GM19351 (cell line): Measurements from ENCODE around the gene MYO16.

Experiments used
- ATAC-seq: cut with Tn5 transposase; IDR thresholded peaks from one replicate; pipeline ENCODE4 v1.9.1; 2021; ENCODE audit warnings: mild to moderate bottlenecking, moderate library complexity; ENCODE audit not compliant: unreplicated experiment

The MYO16 gene

GRCh38 chr13:108662528-108662927, 33.1 kb downstream of the MYO16 start:
- ATAC-seq, result no peak

- ATAC-seq, result no peak
Measured at GRCh38 chr13:108663710-108664109, 34.3 kb downstream of the MYO16 start.

DNA sequence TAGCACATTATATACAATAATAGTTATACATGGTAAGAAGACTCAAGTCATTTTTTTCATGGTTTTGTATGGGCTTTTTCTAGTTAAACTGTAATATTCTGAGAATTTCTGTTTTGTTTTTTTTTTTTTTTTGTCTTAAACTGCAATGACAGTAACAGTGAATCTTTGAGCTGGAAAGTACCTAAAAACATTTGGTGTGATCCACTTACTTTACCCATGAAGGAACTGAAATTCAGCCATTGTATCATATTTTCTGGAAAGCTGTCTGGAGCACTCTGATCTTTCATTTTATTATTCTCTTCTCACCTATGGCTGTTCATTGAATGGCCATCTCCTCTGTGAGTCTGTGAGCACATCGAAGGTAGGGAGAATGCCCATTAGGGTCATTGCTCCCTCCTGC, 37.8 kb downstream of the MYO16 start:
- no peak for ATAC-seq

GRCh38 chr13:108669381-108669780, 40.0 kb downstream of the MYO16 start:
- ATAC-seq, result no peak

GRCh38 chr13:108674346-108674745, 44.9 kb downstream of the MYO16 start:
- ATAC-seq, result no peak

- ATAC-seq, result no peak
Measured at GRCh38 chr13:108674771-108675170, 45.4 kb downstream of the MYO16 start.

DNA sequence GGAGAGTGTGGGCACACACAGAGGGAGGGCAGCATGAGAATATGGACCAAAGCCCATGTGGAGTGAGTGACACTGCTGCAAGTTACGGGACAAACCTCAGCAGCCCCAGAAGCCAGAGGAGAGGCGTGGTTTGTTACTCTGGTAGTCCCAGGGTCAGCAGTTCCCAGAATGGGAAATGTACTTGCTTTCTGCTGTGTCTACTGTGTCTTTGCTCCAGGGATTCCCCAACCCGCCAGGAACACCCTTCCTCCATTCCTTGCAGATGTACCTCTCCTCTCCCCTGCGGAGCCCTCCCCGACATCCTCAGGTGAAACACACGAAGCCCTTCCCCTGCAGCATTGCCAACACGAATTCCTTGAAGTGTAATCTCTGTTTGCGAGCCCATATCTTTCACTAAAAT, 47.2 kb downstream of the MYO16 start:
- no peak for ATAC-seq

DNA sequence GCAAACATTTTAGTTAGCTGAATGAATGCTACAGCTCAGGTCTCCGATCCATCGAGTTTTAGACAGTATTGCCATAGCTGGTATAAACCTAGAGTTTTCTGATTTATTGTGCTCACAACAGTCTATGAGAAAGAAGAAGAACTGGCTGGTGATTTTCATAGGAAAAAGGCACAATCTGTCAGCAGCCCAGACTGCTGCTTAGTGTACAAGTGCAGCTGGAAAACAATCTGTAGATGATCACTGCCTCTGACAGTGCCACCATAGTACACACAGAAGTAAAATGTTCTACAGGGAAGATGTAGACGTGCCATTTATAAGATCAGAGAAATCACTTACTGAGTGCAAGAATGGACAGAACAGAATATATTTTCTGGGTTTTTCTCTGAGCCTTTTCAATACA, 48.4 kb downstream of the MYO16 start:
- ATAC-seq, result no peak

GRCh38 chr13:108680011-108680410, 50.6 kb downstream of the MYO16 start:
- no peak for ATAC-seq

DNA sequence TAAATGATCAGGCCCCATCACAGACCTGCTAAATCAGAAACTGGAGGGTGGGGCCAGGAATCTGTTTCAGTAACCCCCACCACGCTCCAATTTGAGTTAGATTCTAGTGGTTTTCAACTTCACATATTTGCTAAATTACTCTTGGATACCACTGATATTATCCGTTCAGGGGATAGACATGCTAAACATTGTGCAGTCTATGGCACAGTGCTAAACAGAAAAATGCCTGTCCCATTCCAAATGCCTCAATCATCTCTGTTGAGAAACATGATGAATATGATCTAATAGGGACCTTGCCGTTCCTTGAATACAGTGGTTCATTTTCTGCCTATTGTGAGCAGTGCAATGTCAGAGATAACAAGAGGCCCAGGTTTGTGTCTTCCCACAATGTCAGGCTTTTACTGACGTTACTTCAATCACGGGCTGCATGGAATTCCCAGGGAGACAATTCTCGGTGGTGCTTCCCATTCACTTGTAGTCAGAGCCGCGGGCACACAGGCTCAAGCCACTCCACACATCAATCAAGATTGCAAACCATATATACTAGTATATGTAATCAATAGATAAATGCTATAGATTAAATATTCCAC, 52.7 kb downstream of the MYO16 start:
- no peak for ATAC-seq

- ATAC-seq, result no peak
Measured at GRCh38 chr13:108682714-108683113, 53.3 kb downstream of the MYO16 start.

- no peak for ATAC-seq
Measured at GRCh38 chr13:108686027-108686426, 56.6 kb downstream of the MYO16 start.

DNA sequence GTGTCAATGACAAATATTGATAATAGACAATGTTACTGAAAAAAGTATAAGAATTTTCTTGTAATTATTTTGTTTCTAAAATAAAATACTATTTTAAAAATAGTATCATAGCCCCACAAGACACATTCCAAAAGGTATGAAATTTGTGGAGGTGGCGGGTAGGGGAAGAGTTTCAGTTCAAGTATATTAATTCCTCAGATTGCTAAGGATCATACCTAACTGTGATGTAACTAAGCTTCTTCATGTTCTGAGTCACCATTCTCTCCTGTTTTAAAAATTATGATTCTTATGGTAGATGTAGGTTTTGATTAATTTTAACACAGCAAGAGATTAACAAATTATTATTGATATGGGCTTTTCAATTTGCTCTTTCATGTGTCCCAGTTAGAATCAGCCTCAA, 61.3 kb downstream of the MYO16 start:
- no peak for ATAC-seq

- ATAC-seq, result no peak
Measured at GRCh38 chr13:108700422-108701170, 71.2 kb downstream of the MYO16 start.

- ATAC-seq, result no peak
Measured at GRCh38 chr13:108702171-108702570, 72.8 kb downstream of the MYO16 start.

GRCh38 chr13:108705031-108705430, 75.6 kb downstream of the MYO16 start:
- no peak for ATAC-seq

- no peak for ATAC-seq
Measured at GRCh38 chr13:108707584-108707983, 78.2 kb downstream of the MYO16 start.

GRCh38 chr13:108708921-108709320, 79.5 kb downstream of the MYO16 start:
- ATAC-seq, result no peak

GRCh38 chr13:108711386-108711785, 82.0 kb downstream of the MYO16 start:
- no peak for ATAC-seq

DNA sequence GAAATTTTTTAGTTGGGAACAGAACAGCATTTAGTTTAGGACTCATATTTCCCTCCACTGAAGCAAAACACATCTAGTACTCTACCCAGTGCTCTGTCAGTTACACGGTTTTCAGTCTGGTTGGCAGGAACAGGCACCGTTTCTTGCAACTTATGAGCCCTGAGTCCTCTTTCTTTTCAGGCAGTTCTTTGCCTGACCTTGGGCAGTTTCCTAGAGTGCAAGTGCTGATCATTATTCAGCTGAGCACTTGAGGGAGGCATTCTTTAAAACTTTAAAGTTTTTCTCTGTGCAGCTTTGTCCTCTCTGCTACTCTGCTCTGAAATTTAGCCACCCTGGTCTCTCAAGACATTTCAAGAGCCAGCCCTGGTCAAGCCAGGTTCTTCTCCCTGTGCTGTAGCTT, 96.1 kb downstream of the MYO16 start:
- ATAC-seq, result no peak

GRCh38 chr13:108728370-108728769, 99.0 kb downstream of the MYO16 start:
- no peak for ATAC-seq

- no peak for ATAC-seq
Measured at GRCh38 chr13:108733022-108733560, 103.7 kb downstream of the MYO16 start.
